ENCODE measurements around the gene SUSD2. TPM values are rescaled to one million over a fixed set of nuclear protein-coding genes. Genes with fewer than 3 reads are reported as not detected.

Gene SUSD2
- total RNA-seq, 1 donor from 2014 or later, result 0.79 TPM

DNA sequence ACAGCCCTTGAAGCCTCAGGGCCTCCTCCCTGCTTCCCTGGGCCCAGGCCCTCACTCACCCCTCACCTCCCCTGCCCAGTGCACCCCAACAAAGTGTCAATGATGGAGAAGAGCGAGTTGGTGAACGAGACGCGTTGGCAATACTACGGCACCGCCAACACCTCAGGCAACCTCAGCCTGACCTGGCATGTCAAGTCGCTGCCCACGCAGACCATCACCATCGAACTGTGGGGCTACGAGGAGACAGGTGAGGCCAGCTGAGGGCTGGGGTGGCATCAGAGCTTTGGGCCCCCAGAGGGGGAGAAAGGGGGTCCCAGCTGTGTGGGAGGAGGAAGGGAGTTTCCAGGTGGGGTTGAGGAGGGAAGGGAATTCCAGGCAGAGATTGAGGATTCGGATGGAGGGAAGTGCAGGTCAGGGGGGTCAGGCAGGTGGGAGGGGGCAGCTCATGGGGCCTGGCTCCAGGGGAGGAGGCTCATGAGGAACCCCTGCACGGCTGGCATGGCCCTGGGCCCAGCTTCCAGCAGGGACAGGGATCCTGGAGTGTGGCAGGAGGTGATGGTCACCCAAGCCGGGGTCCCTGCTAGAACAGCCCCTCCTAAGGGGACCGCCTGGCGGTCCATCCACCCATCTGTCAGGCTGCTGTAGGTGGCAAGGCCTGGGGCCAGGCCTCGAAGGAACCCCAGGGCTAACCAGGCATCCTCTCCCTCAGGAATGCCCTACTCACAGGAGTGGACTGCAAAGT lies 2.9 kb downstream of the SUSD2 start:
- Mint-ChIP-seq H3K27me3 (no peaks in the 10 kb centered on the region), H3K36me3 (ENCODE audit: insufficient read depth) (no peaks in the 10 kb centered on the region), H3K27ac (no peak overlapping the region), H3K4me3 (ENCODE audit: low read depth) (no peak overlapping the region), H3K4me1 (ENCODE audit: low read depth) (no peaks in the 10 kb centered on the region), H3K9me3 (ENCODE audit: low read depth) (no peaks in the 10 kb centered on the region)
- no peak for DNase-seq (ENCODE audit: low spot score, unreplicated experiment)
- TF ChIP-seq CTCF (IDR thresholded peaks at IDR 0.05; ENCODE audit: unreplicated experiment), result no peak

GRCh38 chr22:24185001-24185500 lies 3.8 kb downstream of the SUSD2 start:
- no peak for DNase-seq (ENCODE audit: low spot score, unreplicated experiment)
- Mint-ChIP-seq H3K27me3 (no peaks in the 10 kb centered on the region), H3K36me3 (ENCODE audit: insufficient read depth) (no peaks in the 10 kb centered on the region), H3K4me3 (ENCODE audit: low read depth) (no peak overlapping the region), H3K4me1 (ENCODE audit: low read depth) (no peaks in the 10 kb centered on the region), H3K27ac (no peak overlapping the region), H3K9me3 (ENCODE audit: low read depth) (no peaks in the 10 kb centered on the region)
- TF ChIP-seq CTCF (IDR thresholded peaks at IDR 0.05; ENCODE audit: unreplicated experiment), result no peak

DNA sequence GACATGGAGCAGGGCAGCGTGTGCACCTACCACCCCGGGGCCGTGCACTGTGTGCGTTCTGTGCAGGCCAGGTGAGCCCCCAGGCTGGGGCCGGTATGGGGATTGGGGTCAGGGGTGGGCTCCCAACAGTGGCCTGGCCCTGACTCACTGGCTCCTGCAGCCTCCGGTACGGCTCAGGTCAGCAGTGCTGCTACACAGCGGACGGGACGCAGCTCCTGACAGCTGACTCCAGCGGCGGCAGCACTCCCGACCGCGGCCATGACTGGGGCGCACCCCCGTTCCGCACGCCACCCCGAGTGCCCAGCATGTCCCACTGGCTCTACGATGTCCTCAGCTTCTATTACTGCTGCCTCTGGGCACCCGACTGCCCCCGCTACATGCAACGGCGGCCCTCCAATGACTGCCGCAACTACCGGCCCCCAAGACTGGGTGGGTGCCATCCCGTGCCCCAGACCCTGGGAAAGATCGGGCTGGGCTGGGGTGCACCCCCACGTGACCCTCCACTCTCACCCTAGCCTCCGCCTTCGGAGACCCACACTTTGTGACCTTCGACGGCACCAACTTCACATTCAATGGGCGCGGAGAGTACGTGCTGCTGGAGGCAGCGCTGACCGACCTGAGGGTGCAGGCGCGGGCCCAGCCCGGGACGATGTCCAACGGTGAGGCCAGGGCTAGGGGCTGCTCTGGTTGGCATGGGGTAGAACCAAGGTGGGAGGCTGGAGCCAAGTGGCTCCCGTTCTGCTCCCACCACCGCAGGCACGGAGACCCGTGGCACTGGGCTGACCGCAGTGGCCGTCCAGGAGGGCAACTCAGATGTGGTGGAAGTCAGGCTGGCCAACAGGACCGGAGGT lies 4.4 kb downstream of the SUSD2 start:
- no peaks in the 10 kb centered on the region for H3K9me3 Mint-ChIP-seq (ENCODE audit: low read depth)
- no peaks in the 10 kb centered on the region for H3K36me3 Mint-ChIP-seq (ENCODE audit: insufficient read depth)
- no peaks in the 10 kb centered on the region for H3K4me1 Mint-ChIP-seq (ENCODE audit: low read depth)

GRCh38 chr22:24186352-24186740 lies 5.1 kb downstream of the SUSD2 start:
- no peaks in the 10 kb centered on the region for H3K36me3 Mint-ChIP-seq (ENCODE audit: insufficient read depth)
- H3K9me3 Mint-ChIP-seq (ENCODE audit: low read depth), result no peaks in the 10 kb centered on the region
- no peak overlapping the region for H3K27ac Mint-ChIP-seq
- TF ChIP-seq CTCF (IDR thresholded peaks at IDR 0.05; ENCODE audit: unreplicated experiment), result no peak
- H3K4me1 Mint-ChIP-seq (ENCODE audit: low read depth), result no peaks in the 10 kb centered on the region
- H3K27me3 Mint-ChIP-seq, result no peaks in the 10 kb centered on the region
- DNase-seq (ENCODE audit: low spot score, unreplicated experiment), result no peak
- H3K4me3 Mint-ChIP-seq (ENCODE audit: low read depth), result no peak overlapping the region

More for the DNA sequence above, 4.4 kb downstream of the SUSD2 start:
- H3K4me3 Mint-ChIP-seq (ENCODE audit: low read depth), result no peak overlapping the region
- no peak for DNase-seq (ENCODE audit: low spot score, unreplicated experiment)
- H3K27me3 Mint-ChIP-seq, result no peaks in the 10 kb centered on the region
- TF ChIP-seq CTCF (IDR thresholded peaks at IDR 0.05; ENCODE audit: unreplicated experiment), result no peak
- H3K27ac Mint-ChIP-seq, result no peak overlapping the region

DNA sequence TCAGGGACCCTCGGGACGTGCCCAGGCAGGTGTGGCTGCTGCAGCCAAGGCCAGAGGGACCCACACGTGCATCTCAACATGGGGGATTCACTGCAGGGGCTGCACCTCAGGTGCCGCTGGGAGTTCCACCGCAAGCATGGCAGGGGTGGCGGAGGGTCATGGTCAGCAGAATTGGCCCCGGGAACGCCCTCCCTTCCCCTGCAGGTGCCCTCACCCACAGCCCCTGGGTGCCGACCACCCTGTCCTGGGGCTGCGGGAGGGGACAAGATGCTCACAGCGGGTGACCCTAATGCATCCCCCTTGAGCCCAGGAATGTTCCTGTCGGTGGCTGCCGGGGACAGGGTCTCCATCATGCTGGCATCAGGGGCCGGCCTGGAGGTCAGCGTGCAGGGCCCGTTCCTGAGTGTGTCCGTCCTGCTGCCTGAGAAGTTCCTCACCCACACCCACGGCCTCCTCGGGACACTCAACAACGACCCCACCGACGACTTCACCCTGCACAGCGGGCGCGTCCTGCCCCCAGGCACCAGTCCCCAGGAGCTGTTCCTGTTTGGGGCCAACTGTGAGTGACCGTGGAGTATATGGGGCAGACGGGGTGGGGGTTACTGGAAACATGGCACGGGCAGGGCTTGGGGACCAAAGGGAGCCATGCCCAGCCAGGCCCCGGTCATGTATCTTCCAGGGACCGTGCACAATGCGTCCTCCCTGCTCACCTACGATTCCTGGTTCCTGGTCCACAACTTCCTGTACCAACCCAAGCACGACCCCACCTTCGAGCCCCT lies 5.8 kb downstream of the SUSD2 start:
- H3K9me3 Mint-ChIP-seq (ENCODE audit: low read depth), result no peaks in the 10 kb centered on the region
- H3K27ac Mint-ChIP-seq, result no peak overlapping the region
- H3K4me3 Mint-ChIP-seq (ENCODE audit: low read depth), result no peak overlapping the region
- H3K4me1 Mint-ChIP-seq (ENCODE audit: low read depth), result no peaks in the 10 kb centered on the region
- H3K27me3 Mint-ChIP-seq, result no peaks in the 10 kb centered on the region
- no peak for DNase-seq (ENCODE audit: low spot score, unreplicated experiment)
- no peaks in the 10 kb centered on the region for H3K36me3 Mint-ChIP-seq (ENCODE audit: insufficient read depth)
- no peak for TF ChIP-seq CTCF (IDR thresholded peaks at IDR 0.05; ENCODE audit: unreplicated experiment)

Measured in progenitor cell of endocrine pancreas (in vitro differentiated cells).